WTC11 (cell line): ENCODE measurements around the gene ARL5A. TPM values are rescaled to one million over a fixed set of nuclear protein-coding genes. Genes with fewer than 3 reads are reported as not detected.

Experiments used
- ATAC-seq: fragments of 200-7000 bp; cut with Tn5 transposase; 2 replicates; pipeline ENCODE4 v1.10.0; 2021; ENCODE audit warnings: mild to moderate bottlenecking, moderate library complexity
- CTCF ChIA-PET: fragments of 300-600 bp; sonication (Branson Sonifier 250); formaldehyde crosslinking; loops from one replicate; lab custom pipeline; 2021; ENCODE audit warnings: antibody characterized with exemption; lab: Charles Lee
- POLR2A ChIA-PET: fragments of 350-600 bp; sonication (Branson Sonifier 250); formaldehyde crosslinking; loops from one replicate; lab custom pipeline; 2021; ENCODE audit warnings: antibody characterized with exemption; lab: Charles Lee
- DNase-seq: peaks from one replicate; pipeline ENCODE4 v3.0.0; 2021; ENCODE audit warnings: low spot score
- H3K27ac Mint-ChIP-seq: 2 replicates; pipeline ENCODE4 v1.8.0; 2021; ENCODE audit warnings: mixed read lengths
- H3K27me3 Mint-ChIP-seq: 2 replicates; pipeline ENCODE4 v1.8.0; 2021; ENCODE audit warnings: low read depth, mild to moderate bottlenecking, moderate library complexity, mixed read lengths
- H3K36me3 Mint-ChIP-seq: 2 replicates; pipeline ENCODE4 v1.8.0; 2021; ENCODE audit warnings: mixed read lengths
- H3K4me1 Mint-ChIP-seq: 2 replicates; pipeline ENCODE4 v1.8.0; 2022; ENCODE audit warnings: mixed read lengths
- H3K4me3 Mint-ChIP-seq: 2 replicates; pipeline ENCODE4 v1.8.0; 2021; ENCODE audit warnings: mild to moderate bottlenecking, moderate library complexity, mixed read lengths
- H3K9me3 Mint-ChIP-seq: 2 replicates; pipeline ENCODE4 v1.8.0; 2021; ENCODE audit warnings: mixed read lengths
- ATF2 ChIP-seq: sonication (generic); formaldehyde crosslinking; IDR thresholded peaks from 2 replicates; pipeline ENCODE4 v1.8.1; 2022; ENCODE audit warnings: low read depth, missing genetic modification reagents, borderline replicate concordance
- ATF3 ChIP-seq: sonication (generic); formaldehyde crosslinking; conservative IDR thresholded peaks from 2 replicates; pipeline ENCODE4 v1.8.1; 2022; ENCODE audit warnings: mild to moderate bottlenecking, missing genetic modification reagents
- E2F1 ChIP-seq: sonication (generic); formaldehyde crosslinking; IDR thresholded peaks from 2 replicates; pipeline ENCODE4 v1.8.0; 2022; ENCODE audit warnings: mild to moderate bottlenecking, missing genetic modification reagents
- IRF2 ChIP-seq: sonication (generic); formaldehyde crosslinking; IDR thresholded peaks from 2 replicates; pipeline ENCODE4 v1.8.0; 2022; ENCODE audit warnings: low read depth, missing genetic modification reagents, borderline replicate concordance
- MLX ChIP-seq: sonication (generic); formaldehyde crosslinking; IDR thresholded peaks from 2 replicates; pipeline ENCODE4 v1.8.1; 2023; ENCODE audit warnings: mild to moderate bottlenecking, missing genetic modification reagents, moderate library complexity
- MYBL2 ChIP-seq: sonication (generic); formaldehyde crosslinking; IDR thresholded peaks from 2 replicates; pipeline ENCODE4 v1.8.1; 2023; ENCODE audit warnings: mild to moderate bottlenecking, moderate library complexity, missing genetic modification reagents
- NR1H2 ChIP-seq: sonication (generic); formaldehyde crosslinking; IDR thresholded peaks from 2 replicates; pipeline ENCODE4 v1.9.0; 2021; ENCODE audit warnings: mild to moderate bottlenecking, moderate library complexity, missing genetic modification reagents
- OVOL2 ChIP-seq: fragments of 250-450 bp; sonication (Bioruptor Pico); IDR thresholded peaks from 2 replicates; pipeline ENCODE4 v1.9.0; 2021; ENCODE audit warnings: mild to moderate bottlenecking, borderline replicate concordance
- SMAD3 ChIP-seq: sonication (generic); formaldehyde crosslinking; IDR thresholded peaks from 2 replicates; pipeline ENCODE4 v1.8.0; 2022; ENCODE audit warnings: missing genetic modification reagents, mild to moderate bottlenecking, borderline replicate concordance
- ZNF671 ChIP-seq: fragments of 250-450 bp; sonication (Bioruptor Pico); IDR thresholded peaks from 2 replicates; pipeline ENCODE4 v1.8.0; 2021; ENCODE audit warnings: mild to moderate bottlenecking
- total RNA-seq: library from RNA; stranded (reverse); gene quantifications from 3 replicates; pipeline ENCODE4 v1.2.3, GENCODE V29; 2021
- TF ChIP-seq, protein P1 (sequence below): sonication (generic); formaldehyde crosslinking; IDR thresholded peaks from 2 replicates; pipeline ENCODE4 v1.8.1; 2023; ENCODE audit warnings: mild to moderate bottlenecking, missing genetic modification reagents
- TF ChIP-seq, protein P2 (sequence below): sonication (generic); formaldehyde crosslinking; IDR thresholded peaks from 2 replicates; pipeline ENCODE4 v1.8.0; 2022; ENCODE audit warnings: mild to moderate bottlenecking, missing genetic modification reagents
- TF ChIP-seq, protein P3 (sequence below): sonication (generic); formaldehyde crosslinking; IDR thresholded peaks from 2 replicates; pipeline ENCODE4 v1.8.1; 2022; ENCODE audit warnings: missing genetic modification reagents, borderline replicate concordance
- TF ChIP-seq, protein P4 (sequence below): sonication (generic); formaldehyde crosslinking; IDR thresholded peaks from 2 replicates; pipeline ENCODE4 v1.8.0; 2023; ENCODE audit warnings: missing genetic modification reagents
- TF ChIP-seq, protein P5 (sequence below): sonication (generic); formaldehyde crosslinking; IDR thresholded peaks from 2 replicates; pipeline ENCODE4 v1.8.1; 2022; ENCODE audit warnings: mild to moderate bottlenecking, moderate library complexity, missing genetic modification reagents
- TF ChIP-seq, protein P6 (sequence below): fragments of 250-450 bp; sonication (Bioruptor Pico); IDR thresholded peaks from 2 replicates; pipeline ENCODE4 v1.9.0; 2021; ENCODE audit warnings: mild to moderate bottlenecking

ARL5A gene
- total RNA-seq, 1 experiment from 2014 or later: 82.7 TPM

DNA sequence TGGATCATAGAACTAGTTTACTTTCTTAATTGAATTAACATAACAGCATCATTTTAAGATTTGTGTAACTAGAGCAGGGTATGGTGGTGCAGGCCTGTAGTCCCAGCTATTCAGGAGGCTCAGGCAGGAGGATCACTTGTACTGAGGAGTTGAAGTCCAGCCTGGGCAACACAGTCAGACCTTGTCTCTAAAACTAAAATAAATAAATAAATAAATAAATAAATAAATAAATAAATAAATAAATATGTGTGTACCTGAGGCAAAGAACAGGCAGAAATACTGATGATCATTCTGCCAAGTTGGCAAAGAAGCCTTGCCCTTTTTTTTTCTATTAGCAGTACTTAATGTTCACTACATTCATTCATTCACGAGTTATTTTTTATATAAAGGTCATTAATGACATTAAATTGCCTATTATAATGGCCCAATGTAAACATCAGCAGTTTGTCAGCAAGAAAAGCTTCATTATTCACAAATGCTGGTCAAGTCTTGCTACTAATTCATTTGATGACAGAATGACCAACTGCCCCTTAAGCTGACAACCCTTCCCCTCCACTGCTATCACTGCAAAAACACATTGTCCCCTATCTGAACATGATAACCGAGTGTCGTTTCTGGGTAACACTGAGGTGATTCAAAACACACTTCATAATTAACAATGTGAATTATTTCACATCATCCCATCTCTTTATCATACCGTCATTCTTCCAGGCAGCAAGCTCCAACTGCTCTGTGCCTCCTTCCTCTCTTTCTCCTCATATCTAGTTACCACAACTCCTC lies 39.0 kb downstream of the ARL5A start:
- Mint-ChIP-seq H3K36me3 (peaks cover 27% of the 10 kb centered on the region), H3K9me3 (peaks cover 7% of the 10 kb centered on the region), H3K27ac (no peak overlapping the region), H3K4me3 (no peak overlapping the region), H3K27me3 (no peaks in the 10 kb centered on the region), H3K4me1 (peaks cover 7% of the 10 kb centered on the region)
- DNase-seq: no peak
- ATAC-seq: no peak
- TF ChIP-seq E2F1 (CRISPR knock-in tag) (no peak), SMAD3 (no peak), ZNF671 (CRISPR knock-in tag) (no peak), MYBL2 (CRISPR knock-in tag) (no peak), ATF3 (no peak), IRF2 (no peak), ATF2 (CRISPR knock-in tag) (no peak), NR1H2 (CRISPR knock-in tag) (no peak), OVOL2 (CRISPR knock-in tag) (no peak), MLX (no peak)
- TF ChIP-seq, protein P1, sequence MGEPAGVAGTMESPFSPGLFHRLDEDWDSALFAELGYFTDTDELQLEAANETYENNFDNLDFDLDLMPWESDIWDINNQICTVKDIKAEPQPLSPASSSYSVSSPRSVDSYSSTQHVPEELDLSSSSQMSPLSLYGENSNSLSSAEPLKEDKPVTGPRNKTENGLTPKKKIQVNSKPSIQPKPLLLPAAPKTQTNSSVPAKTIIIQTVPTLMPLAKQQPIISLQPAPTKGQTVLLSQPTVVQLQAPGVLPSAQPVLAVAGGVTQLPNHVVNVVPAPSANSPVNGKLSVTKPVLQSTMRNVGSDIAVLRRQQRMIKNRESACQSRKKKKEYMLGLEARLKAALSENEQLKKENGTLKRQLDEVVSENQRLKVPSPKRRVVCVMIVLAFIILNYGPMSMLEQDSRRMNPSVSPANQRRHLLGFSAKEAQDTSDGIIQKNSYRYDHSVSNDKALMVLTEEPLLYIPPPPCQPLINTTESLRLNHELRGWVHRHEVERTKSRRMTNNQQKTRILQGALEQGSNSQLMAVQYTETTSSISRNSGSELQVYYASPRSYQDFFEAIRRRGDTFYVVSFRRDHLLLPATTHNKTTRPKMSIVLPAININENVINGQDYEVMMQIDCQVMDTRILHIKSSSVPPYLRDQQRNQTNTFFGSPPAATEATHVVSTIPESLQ (CRISPR knock-in tag): no peak
- TF ChIP-seq, protein P2, sequence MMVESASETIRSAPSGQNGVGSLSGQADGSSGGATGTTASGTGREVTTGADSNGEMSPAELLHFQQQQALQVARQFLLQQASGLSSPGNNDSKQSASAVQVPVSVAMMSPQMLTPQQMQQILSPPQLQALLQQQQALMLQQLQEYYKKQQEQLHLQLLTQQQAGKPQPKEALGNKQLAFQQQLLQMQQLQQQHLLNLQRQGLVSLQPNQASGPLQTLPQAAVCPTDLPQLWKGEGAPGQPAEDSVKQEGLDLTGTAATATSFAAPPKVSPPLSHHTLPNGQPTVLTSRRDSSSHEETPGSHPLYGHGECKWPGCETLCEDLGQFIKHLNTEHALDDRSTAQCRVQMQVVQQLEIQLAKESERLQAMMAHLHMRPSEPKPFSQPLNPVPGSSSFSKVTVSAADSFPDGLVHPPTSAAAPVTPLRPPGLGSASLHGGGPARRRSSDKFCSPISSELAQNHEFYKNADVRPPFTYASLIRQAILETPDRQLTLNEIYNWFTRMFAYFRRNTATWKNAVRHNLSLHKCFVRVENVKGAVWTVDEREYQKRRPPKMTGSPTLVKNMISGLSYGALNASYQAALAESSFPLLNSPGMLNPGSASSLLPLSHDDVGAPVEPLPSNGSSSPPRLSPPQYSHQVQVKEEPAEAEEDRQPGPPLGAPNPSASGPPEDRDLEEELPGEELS (CRISPR knock-in tag): no peak
- TF ChIP-seq, protein P3, sequence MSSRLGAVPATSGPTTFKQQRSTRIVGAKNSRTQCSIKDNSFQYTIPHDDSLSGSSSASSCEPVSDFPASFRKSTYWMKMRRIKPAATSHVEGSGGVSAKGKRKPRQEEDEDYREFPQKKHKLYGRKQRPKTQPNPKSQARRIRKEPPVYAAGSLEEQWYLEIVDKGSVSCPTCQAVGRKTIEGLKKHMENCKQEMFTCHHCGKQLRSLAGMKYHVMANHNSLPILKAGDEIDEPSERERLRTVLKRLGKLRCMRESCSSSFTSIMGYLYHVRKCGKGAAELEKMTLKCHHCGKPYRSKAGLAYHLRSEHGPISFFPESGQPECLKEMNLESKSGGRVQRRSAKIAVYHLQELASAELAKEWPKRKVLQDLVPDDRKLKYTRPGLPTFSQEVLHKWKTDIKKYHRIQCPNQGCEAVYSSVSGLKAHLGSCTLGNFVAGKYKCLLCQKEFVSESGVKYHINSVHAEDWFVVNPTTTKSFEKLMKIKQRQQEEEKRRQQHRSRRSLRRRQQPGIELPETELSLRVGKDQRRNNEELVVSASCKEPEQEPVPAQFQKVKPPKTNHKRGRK (CRISPR knock-in tag): no peak
- TF ChIP-seq, protein P4, sequence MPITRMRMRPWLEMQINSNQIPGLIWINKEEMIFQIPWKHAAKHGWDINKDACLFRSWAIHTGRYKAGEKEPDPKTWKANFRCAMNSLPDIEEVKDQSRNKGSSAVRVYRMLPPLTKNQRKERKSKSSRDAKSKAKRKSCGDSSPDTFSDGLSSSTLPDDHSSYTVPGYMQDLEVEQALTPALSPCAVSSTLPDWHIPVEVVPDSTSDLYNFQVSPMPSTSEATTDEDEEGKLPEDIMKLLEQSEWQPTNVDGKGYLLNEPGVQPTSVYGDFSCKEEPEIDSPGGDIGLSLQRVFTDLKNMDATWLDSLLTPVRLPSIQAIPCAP: no peak
- TF ChIP-seq, protein P5, sequence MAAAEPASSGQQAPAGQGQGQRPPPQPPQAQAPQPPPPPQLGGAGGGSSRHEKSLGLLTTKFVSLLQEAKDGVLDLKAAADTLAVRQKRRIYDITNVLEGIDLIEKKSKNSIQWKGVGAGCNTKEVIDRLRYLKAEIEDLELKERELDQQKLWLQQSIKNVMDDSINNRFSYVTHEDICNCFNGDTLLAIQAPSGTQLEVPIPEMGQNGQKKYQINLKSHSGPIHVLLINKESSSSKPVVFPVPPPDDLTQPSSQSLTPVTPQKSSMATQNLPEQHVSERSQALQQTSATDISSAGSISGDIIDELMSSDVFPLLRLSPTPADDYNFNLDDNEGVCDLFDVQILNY: no peak
- TF ChIP-seq, protein P6, sequence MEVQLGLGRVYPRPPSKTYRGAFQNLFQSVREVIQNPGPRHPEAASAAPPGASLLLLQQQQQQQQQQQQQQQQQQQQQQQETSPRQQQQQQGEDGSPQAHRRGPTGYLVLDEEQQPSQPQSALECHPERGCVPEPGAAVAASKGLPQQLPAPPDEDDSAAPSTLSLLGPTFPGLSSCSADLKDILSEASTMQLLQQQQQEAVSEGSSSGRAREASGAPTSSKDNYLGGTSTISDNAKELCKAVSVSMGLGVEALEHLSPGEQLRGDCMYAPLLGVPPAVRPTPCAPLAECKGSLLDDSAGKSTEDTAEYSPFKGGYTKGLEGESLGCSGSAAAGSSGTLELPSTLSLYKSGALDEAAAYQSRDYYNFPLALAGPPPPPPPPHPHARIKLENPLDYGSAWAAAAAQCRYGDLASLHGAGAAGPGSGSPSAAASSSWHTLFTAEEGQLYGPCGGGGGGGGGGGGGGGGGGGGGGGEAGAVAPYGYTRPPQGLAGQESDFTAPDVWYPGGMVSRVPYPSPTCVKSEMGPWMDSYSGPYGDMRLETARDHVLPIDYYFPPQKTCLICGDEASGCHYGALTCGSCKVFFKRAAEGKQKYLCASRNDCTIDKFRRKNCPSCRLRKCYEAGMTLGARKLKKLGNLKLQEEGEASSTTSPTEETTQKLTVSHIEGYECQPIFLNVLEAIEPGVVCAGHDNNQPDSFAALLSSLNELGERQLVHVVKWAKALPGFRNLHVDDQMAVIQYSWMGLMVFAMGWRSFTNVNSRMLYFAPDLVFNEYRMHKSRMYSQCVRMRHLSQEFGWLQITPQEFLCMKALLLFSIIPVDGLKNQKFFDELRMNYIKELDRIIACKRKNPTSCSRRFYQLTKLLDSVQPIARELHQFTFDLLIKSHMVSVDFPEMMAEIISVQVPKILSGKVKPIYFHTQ (CRISPR knock-in tag): no peak
- POLR2A ChIA-PET: no interaction called here
- CTCF ChIA-PET: no interaction called here
